ENCODE data around the gene AKR1B1. TPM values are rescaled to one million over a fixed set of nuclear protein-coding genes. Genes with fewer than 3 reads are reported as not detected.

Gene AKR1B1
- total and polyA plus RNA-seq, 2 of the 13 experiments (the other 11 are each of a cell fraction or from before 2014, with no cell fraction given) = 89.9 to 133 TPM

DNA sequence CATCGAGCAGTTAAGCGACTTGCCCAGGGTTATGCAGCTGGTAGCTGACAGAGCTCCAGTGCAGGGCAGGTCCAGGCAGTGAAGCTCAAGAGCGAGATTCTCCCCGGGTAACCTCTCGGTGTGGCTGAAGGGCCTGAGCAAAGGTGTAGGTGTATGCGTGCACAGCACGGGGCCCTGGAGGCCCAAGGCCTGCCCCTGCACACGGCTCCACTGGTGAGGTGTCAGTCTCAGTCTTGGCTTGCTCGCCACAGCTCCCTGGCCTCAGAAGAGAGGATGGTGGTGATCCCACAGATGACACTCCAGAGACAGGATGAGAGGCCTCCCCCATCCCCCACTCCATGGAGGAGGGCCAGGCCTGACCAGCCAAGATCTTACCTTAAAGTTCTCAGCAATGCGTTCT lies 12.0 kb downstream of the AKR1B1 start:
- H4K20me1 ChIP-seq (ENCODE audit: insufficient read depth, low read length) = no peaks in the 10 kb centered on the region
- peaks cover 36 to 87% of the 10 kb centered on the region in 2 experiments for H3K36me3 ChIP-seq (replicated peaks in 1 of 2; ENCODE audit: control insufficient read depth in 1 of 2, insufficient read depth in 2 of 2, low read length in 2 of 2)
- DNase-seq (ENCODE audit: low spot score) (no peak), ATAC-seq (no peak), FAIRE-seq (no peak)
- H3K79me2 ChIP-seq (ENCODE audit: insufficient read depth, low read length) = no peaks in the 10 kb centered on the region
- H3K4me3 ChIP-seq (replicated peaks in 1 of 3; ENCODE audit: insufficient read depth in 1 of 3, low read depth in 2 of 3, low read length in 3 of 3) = no peak overlapping the region
- ChIA-PET CTCF (ENCODE audit: low intra/inter-chr PET ratio, low total read pairs) (no interaction called here), POLR2A (no interaction called here)
- in situ Hi-C loops (cut with HindIII; ENCODE audit: extremely low pct_ligation_motif_present, low pct_unique_long_range_greater_than_20kb) = no loop called here
- H3K4me2 ChIP-seq (ENCODE audit: low read depth, low read length) = no peak overlapping the region
- no peak overlapping the region for H3K27ac ChIP-seq (ENCODE audit: extremely low read length, insufficient read depth, low read length)
- 98% methylated on average over 7 of the region's 10 CpGs for WGBS (ENCODE audit: low lambda C conversion rate)
- no peaks in the 10 kb centered on the region for H3K9me3 ChIP-seq (ENCODE audit: low read length)
- H2AFZ ChIP-seq (ENCODE audit: low read length) = no peak overlapping the region
- no peaks in the 10 kb centered on the region for H3K27me3 ChIP-seq (ENCODE audit: control insufficient read depth in 1 of 2, insufficient read depth in 2 of 2, low read length in 2 of 2)
- intact Hi-C loops (cut with micrococcal nuclease; ENCODE audit: unreplicated experiment) = no loop called here
- no peak overlapping the region for H3K9ac ChIP-seq (ENCODE audit: insufficient read depth, low read depth, low read length)
- BruUV-seq (replicated peaks) = no TSS peak
- TF ChIP-seq ZNF138 (CRISPR knock-in tag; IDR thresholded peaks at IDR 0.05; ENCODE audit: low read depth) = no peak
- no peak for TF ChIP-seq CC2D1A (CRISPR knock-in tag; IDR thresholded peaks at IDR 0.05)
- TF ChIP-seq SUZ12 (IDR thresholded peaks at IDR 0.05; ENCODE audit: low read depth, low read length) = no peak
- no peaks in the 10 kb centered on the region for H3K4me1 ChIP-seq (ENCODE audit: insufficient read depth, low read length)

DNA sequence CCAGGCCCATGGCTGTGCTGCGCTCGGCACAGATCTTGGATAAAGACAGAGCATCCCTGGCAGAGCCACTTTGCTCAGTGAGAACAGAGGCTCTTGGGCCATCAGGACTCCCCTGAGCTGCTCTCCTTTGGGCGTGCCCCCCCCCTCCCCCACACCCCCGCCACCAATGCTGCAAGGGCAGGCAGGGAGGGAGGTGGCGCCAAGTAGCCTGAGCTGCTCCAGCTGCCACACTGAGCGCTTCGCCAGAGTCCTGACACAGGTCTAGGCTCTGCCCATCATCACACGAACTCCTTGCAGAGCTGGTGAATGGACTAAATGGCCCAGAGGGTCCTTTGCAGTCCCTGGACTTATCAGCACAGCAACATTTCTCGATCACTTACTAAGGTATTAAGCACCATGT lies 12.5 kb downstream of the AKR1B1 start:
- no TSS peak for BruUV-seq (replicated peaks)
- 88% methylated on average over 4 of the region's 9 CpGs for WGBS (ENCODE audit: low lambda C conversion rate)
- H2AFZ ChIP-seq (ENCODE audit: low read length) = no peak overlapping the region
- peaks cover 36 to 88% of the 10 kb centered on the region in 2 experiments for H3K36me3 ChIP-seq (replicated peaks in 1 of 2; ENCODE audit: control insufficient read depth in 1 of 2, insufficient read depth in 2 of 2, low read length in 2 of 2)
- no peak for FAIRE-seq
- POLR2A ChIA-PET = no interaction called here
- no peaks in the 10 kb centered on the region for H4K20me1 ChIP-seq (ENCODE audit: insufficient read depth, low read length)
- in situ Hi-C loops (cut with HindIII; ENCODE audit: extremely low pct_ligation_motif_present, low pct_unique_long_range_greater_than_20kb) (no loop called here), intact Hi-C loops (cut with micrococcal nuclease; ENCODE audit: unreplicated experiment) (no loop called here)
- H3K4me2 ChIP-seq (ENCODE audit: low read depth, low read length) = no peak overlapping the region
- H3K79me2 ChIP-seq (ENCODE audit: insufficient read depth, low read length) = no peaks in the 10 kb centered on the region
- CTCF ChIA-PET (ENCODE audit: low intra/inter-chr PET ratio, low total read pairs) = no interaction called here
- H3K9me3 ChIP-seq (ENCODE audit: low read length) = no peaks in the 10 kb centered on the region
- no peak overlapping the region for H3K27ac ChIP-seq (ENCODE audit: extremely low read length, insufficient read depth, low read length)
- DNase-seq (ENCODE audit: low spot score) = no peak
- no peak for ATAC-seq
- no peak overlapping the region for H3K9ac ChIP-seq (ENCODE audit: insufficient read depth, low read depth, low read length)
- no peak overlapping the region for H3K4me3 ChIP-seq (replicated peaks in 1 of 3; ENCODE audit: insufficient read depth in 1 of 3, low read depth in 2 of 3, low read length in 3 of 3)
- H3K4me1 ChIP-seq (ENCODE audit: insufficient read depth, low read length) = no peaks in the 10 kb centered on the region
- H3K27me3 ChIP-seq (ENCODE audit: control insufficient read depth in 1 of 2, insufficient read depth in 2 of 2, low read length in 2 of 2) = no peaks in the 10 kb centered on the region
- TF ChIP-seq ZIK1 (CRISPR knock-in tag; IDR thresholded peaks at IDR 0.05; ENCODE audit: borderline replicate concordance, low read depth) (no peak), ZNF496 (CRISPR knock-in tag; IDR thresholded peaks at IDR 0.05; ENCODE audit: insufficient replicate concordance) (no peak), KLF16 (CRISPR knock-in tag; IDR thresholded peaks at IDR 0.05) (no peak), ZMYM3 (CRISPR knock-in tag; IDR thresholded peaks at IDR 0.05) (no peak), ARNT (IDR thresholded peaks at IDR 0.05) (no peak), ZFY (CRISPR knock-in tag; IDR thresholded peaks at IDR 0.05) (no peak)
- TF ChIP-seq, protein P1, sequence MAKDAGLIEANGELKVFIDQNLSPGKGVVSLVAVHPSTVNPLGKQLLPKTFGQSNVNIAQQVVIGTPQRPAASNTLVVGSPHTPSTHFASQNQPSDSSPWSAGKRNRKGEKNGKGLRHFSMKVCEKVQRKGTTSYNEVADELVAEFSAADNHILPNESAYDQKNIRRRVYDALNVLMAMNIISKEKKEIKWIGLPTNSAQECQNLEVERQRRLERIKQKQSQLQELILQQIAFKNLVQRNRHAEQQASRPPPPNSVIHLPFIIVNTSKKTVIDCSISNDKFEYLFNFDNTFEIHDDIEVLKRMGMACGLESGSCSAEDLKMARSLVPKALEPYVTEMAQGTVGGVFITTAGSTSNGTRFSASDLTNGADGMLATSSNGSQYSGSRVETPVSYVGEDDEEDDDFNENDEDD (CRISPR knock-in tag; IDR thresholded peaks at IDR 0.05; ENCODE audit: borderline replicate concordance) = no peak
- TF ChIP-seq, protein P2, sequence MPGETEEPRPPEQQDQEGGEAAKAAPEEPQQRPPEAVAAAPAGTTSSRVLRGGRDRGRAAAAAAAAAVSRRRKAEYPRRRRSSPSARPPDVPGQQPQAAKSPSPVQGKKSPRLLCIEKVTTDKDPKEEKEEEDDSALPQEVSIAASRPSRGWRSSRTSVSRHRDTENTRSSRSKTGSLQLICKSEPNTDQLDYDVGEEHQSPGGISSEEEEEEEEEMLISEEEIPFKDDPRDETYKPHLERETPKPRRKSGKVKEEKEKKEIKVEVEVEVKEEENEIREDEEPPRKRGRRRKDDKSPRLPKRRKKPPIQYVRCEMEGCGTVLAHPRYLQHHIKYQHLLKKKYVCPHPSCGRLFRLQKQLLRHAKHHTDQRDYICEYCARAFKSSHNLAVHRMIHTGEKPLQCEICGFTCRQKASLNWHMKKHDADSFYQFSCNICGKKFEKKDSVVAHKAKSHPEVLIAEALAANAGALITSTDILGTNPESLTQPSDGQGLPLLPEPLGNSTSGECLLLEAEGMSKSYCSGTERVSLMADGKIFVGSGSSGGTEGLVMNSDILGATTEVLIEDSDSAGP (CRISPR knock-in tag; IDR thresholded peaks at IDR 0.05; ENCODE audit: borderline replicate concordance) = no peak
- TF ChIP-seq, protein P3, sequence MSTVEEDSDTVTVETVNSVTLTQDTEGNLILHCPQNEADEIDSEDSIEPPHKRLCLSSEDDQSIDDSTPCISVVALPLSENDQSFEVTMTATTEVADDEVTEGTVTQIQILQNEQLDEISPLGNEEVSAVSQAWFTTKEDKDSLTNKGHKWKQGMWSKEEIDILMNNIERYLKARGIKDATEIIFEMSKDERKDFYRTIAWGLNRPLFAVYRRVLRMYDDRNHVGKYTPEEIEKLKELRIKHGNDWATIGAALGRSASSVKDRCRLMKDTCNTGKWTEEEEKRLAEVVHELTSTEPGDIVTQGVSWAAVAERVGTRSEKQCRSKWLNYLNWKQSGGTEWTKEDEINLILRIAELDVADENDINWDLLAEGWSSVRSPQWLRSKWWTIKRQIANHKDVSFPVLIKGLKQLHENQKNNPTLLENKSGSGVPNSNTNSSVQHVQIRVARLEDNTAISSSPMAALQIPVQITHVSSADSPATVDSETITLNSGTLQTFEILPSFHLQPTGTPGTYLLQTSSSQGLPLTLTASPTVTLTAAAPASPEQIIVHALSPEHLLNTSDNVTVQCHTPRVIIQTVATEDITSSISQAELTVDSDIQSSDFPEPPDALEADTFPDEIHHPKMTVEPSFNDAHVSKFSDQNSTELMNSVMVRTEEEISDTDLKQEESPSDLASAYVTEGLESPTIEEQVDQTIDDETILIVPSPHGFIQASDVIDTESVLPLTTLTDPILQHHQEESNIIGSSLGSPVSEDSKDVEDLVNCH (CRISPR knock-in tag; IDR thresholded peaks at IDR 0.05) = no peak
- TF ChIP-seq, protein P4, sequence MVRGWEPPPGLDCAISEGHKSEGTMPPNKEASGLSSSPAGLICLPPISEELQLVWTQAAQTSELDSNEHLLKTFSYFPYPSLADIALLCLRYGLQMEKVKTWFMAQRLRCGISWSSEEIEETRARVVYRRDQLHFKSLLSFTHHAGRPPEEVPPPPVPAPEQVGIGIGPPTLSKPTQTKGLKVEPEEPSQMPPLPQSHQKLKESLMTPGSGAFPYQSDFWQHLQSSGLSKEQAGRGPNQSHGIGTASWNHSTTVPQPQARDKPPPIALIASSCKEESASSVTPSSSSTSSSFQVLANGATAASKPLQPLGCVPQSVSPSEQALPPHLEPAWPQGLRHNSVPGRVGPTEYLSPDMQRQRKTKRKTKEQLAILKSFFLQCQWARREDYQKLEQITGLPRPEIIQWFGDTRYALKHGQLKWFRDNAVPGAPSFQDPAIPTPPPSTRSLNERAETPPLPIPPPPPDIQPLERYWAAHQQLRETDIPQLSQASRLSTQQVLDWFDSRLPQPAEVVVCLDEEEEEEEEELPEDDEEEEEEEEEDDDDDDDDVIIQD (CRISPR knock-in tag; IDR thresholded peaks at IDR 0.05; ENCODE audit: low read depth) = no peak

Data from HepG2 (cell line).